ENCODE results near the gene SOST.

- TF ChIP-seq CTCF (IDR thresholded peaks at IDR 0.05; ENCODE audit: low read depth, low read length): no peak
- no peak for TF ChIP-seq EZH2phosphoT487 (IDR thresholded peaks at IDR 0.05; ENCODE audit: low read depth)
Measured at GRCh38 chr17:43767053-43767712, 8.6 kb upstream of the SOST start.

Measured in OCI-LY3 (cell line).